ENCODE data around the gene GRHL3. TPM values are rescaled to one million over a fixed set of nuclear protein-coding genes. Genes with fewer than 3 reads are reported as not detected.

GRHL3 gene
- total and polyA plus RNA-seq, 10 of the 15 experiments (the other 5 are each of a cell fraction or from before 2014, with no cell fraction given), result 0.07 to 0.87 (median 0.34) TPM

GRCh38 chr1:24393892-24394291 lies 74.7 kb downstream of the GRHL3 start (continued):
- TF ChIP-seq USF1 (IDR thresholded peaks at IDR 0.05; ENCODE audit: borderline replicate concordance, extremely low read length, insufficient read depth, low read depth, low read length), result no peak
- TF ChIP-seq, protein P1, sequence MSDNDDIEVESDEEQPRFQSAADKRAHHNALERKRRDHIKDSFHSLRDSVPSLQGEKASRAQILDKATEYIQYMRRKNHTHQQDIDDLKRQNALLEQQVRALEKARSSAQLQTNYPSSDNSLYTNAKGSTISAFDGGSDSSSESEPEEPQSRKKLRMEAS (IDR thresholded peaks at IDR 0.05; ENCODE audit: low read depth, low read length), result no peak
- TF ChIP-seq STAT1 (conservative IDR thresholded peaks at IDR 0.05), result no peak
- TF ChIP-seq CEBPB (IDR thresholded peaks at IDR 0.05; ENCODE audit: borderline replicate concordance in 1 of 2, low read depth in 2 of 2, low read length in 2 of 2), result no peak
- TF ChIP-seq JUNB (IDR thresholded peaks at IDR 0.05), result no peak
- no peak for TF ChIP-seq HDAC2 (IDR thresholded peaks at IDR 0.05)
- TF ChIP-seq RAD21 (IDR thresholded peaks at IDR 0.05; ENCODE audit: insufficient read depth, low read depth, low read length), result no peak
- TF ChIP-seq ZNF217 (IDR thresholded peaks at IDR 0.05), result no peak

GRCh38 chr1:24400065-24400464 lies 80.9 kb downstream of the GRHL3 start:
- H3K9me3 ChIP-seq (replicated peaks; ENCODE audit: control insufficient read depth, insufficient read depth, low read length), result no peaks in the 10 kb centered on the region
- ChIA-PET CTCF (interaction anchor here (1.1 to 2.4 kb wide), 7 partner anchors 9 to 250 kb away, joined by 3 to 17 read pairs (median 4); partner anchors contain the start of gene NIPAL3), POLR2A (interaction anchor here (0.5 kb wide), 1 partner anchor 635 kb away, joined by 4 read pairs; no protein-coding TSS in a partner anchor), SMC1A (ENCODE audit: uncharacterized antibody, unreplicated experiment) (interaction anchor here (0.7 to 1.4 kb wide), 4 partner anchors 13 to 199 kb away, joined by 3 to 4 read pairs (median 4); partner anchors contain the start of genes NIPAL3 and STPG1), RAD21 (ENCODE audit: unreplicated experiment) (interaction anchor here (0.5 to 1.0 kb wide), 2 partner anchors 9 to 149 kb away, joined by 3 read pairs; no protein-coding TSS in a partner anchor)
- H3K27me3 ChIP-seq (replicated peaks in 1 of 2; ENCODE audit: control insufficient read depth in 2 of 2, insufficient read depth in 2 of 2, low read length in 1 of 2), result no peaks in the 10 kb centered on the region
- no TSS peak for BruUV-seq (replicated peaks)
- H3K27ac ChIP-seq (ENCODE audit: control insufficient read depth, insufficient read depth), result no peak overlapping the region
- 37% methylated on average over 1 of the region's 1 CpG for WGBS (ENCODE audit: insufficient coverage, insufficient replicate concordance, low lambda C conversion rate, missing lambda C conversion rate)
- in situ Hi-C loops (cut with MboI) (no loop called here), intact Hi-C loops (cut with micrococcal nuclease; ENCODE audit: unreplicated experiment) (no loop called here)
- DNase-seq (ENCODE audit: low read depth, low spot score), result no peak
- H2AFZ ChIP-seq (ENCODE audit: control insufficient read depth, low read depth, low read length), result no peak overlapping the region
- no peaks in the 10 kb centered on the region for H4K20me1 ChIP-seq (ENCODE audit: control insufficient read depth, insufficient read depth)
- ATAC-seq, result no peak
- H3K79me2 ChIP-seq (ENCODE audit: control insufficient read depth, insufficient read depth, low read length), result no peaks in the 10 kb centered on the region
- no peak for FAIRE-seq
- no peak overlapping the region for H3K4me2 ChIP-seq (ENCODE audit: control insufficient read depth, insufficient read depth)
- H3K36me3 ChIP-seq (ENCODE audit: control insufficient read depth in 2 of 2, insufficient read depth in 2 of 2, low read length in 1 of 2), result no peaks in the 10 kb centered on the region
- TF ChIP-seq MYB (IDR thresholded peaks at IDR 0.05; ENCODE audit: borderline replicate concordance, low read depth, low read length) (no peak), BRCA1 (IDR thresholded peaks at IDR 0.05; ENCODE audit: low read depth, low read length) (no peak), ZBTB11 (CRISPR knock-in tag; IDR thresholded peaks at IDR 0.05) (no peak), NRF1 (conservative IDR thresholded peaks at IDR 0.05; ENCODE audit: low read depth, low read length) (no peak), IRF5 (IDR thresholded peaks at IDR 0.05; ENCODE audit: borderline replicate concordance) (no peak)
- H3K4me3 ChIP-seq, result no peak overlapping the region
- no peaks in the 10 kb centered on the region for H3K4me1 ChIP-seq (ENCODE audit: control insufficient read depth, insufficient read depth, low read length)
- no peak overlapping the region for H3K9ac ChIP-seq (ENCODE audit: control insufficient read depth, insufficient read depth, low read length)
